A673 (cell line): ENCODE measurements around the gene MEG3.

Source experiments
- EZH2 ChIP-seq: fragments of 200-600 bp; sonication (generic); IDR thresholded peaks from 2 replicates; pipeline ENCODE4 v1.6.1; 2017; ENCODE audit warnings: borderline replicate concordance, low read depth, mild to moderate bottlenecking, mixed read lengths, antibody characterized with exemption, low read length; ENCODE audit not compliant: poor library complexity, severe bottlenecking
- TF ChIP-seq, protein P1 (sequence below): fragments of 300-800, 200-600 bp; sonication (generic); conservative IDR thresholded peaks from 2 replicates; pipeline ENCODE4 v1.5.1; 2017; ENCODE audit warnings: low read depth, mild to moderate bottlenecking, antibody characterized with exemption, low read length, moderate library complexity, mixed read lengths

DNA sequence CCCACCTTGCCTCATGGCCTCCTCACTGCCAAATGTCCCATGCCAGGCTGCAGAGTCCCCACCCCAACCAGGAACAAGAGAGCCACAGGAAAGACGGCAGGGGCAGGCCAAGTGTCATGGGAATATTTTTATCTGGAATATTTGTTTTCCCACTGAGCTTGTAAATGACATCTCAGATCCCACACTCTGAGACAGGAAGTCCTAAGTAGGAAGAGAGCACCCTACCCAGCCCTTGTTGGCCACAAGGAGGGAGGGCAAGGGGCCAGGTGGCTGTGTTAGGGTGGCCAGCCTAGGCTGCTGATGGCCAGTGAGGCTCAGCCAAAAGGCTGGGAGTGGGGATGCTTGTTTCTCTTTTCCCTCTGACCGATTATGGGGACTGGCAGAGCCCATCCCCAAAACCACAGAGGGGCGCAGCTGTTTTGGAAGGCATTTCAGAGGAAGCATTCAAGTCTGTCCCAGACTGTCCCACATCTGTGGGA lies 7.7 kb upstream of the MEG3 start:
- TF ChIP-seq, protein P1, sequence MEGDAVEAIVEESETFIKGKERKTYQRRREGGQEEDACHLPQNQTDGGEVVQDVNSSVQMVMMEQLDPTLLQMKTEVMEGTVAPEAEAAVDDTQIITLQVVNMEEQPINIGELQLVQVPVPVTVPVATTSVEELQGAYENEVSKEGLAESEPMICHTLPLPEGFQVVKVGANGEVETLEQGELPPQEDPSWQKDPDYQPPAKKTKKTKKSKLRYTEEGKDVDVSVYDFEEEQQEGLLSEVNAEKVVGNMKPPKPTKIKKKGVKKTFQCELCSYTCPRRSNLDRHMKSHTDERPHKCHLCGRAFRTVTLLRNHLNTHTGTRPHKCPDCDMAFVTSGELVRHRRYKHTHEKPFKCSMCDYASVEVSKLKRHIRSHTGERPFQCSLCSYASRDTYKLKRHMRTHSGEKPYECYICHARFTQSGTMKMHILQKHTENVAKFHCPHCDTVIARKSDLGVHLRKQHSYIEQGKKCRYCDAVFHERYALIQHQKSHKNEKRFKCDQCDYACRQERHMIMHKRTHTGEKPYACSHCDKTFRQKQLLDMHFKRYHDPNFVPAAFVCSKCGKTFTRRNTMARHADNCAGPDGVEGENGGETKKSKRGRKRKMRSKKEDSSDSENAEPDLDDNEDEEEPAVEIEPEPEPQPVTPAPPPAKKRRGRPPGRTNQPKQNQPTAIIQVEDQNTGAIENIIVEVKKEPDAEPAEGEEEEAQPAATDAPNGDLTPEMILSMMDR, result no peak
- no peak for TF ChIP-seq EZH2
